HCT116 (cell line): ENCODE measurements around the gene PRKCH.

ENCODE experiments used
- RAD21 ChIP-seq: IDR thresholded peaks from 2 replicates; pipeline ENCODE4 v1.6.1; 2012; ENCODE audit warnings: low read depth, mild to moderate bottlenecking
- TCF7L2 ChIP-seq: IDR thresholded peaks from 2 replicates; pipeline ENCODE4 v1.7.0; 2011; ENCODE audit warnings: borderline replicate concordance, inconsistent platforms; ENCODE audit not compliant: insufficient read depth, insufficient read length; ENCODE audit errors: extremely low read depth
- TF ChIP-seq, protein P1 (sequence below), 3 experiments: fragments of 200-600 bp in 1 of 3; sonication (generic) in 1 of 3; IDR thresholded peaks in 2 of 3; conservative IDR thresholded peaks in 1 of 3; 2 replicates each; pipeline ENCODE4 v1.5.1; 2012 to 2017; ENCODE audit warnings: low read depth in 2 of 3, low read length in 2 of 3, antibody characterized with exemption in 1 of 3, borderline replicate concordance in 1 of 3, control low read depth in 1 of 3, mild to moderate bottlenecking in 1 of 3, mixed read lengths in 1 of 3, mixed run types in 1 of 3, moderate library complexity in 1 of 3; ENCODE audit not compliant: insufficient read depth in 1 of 3

- TF ChIP-seq, protein P1, sequence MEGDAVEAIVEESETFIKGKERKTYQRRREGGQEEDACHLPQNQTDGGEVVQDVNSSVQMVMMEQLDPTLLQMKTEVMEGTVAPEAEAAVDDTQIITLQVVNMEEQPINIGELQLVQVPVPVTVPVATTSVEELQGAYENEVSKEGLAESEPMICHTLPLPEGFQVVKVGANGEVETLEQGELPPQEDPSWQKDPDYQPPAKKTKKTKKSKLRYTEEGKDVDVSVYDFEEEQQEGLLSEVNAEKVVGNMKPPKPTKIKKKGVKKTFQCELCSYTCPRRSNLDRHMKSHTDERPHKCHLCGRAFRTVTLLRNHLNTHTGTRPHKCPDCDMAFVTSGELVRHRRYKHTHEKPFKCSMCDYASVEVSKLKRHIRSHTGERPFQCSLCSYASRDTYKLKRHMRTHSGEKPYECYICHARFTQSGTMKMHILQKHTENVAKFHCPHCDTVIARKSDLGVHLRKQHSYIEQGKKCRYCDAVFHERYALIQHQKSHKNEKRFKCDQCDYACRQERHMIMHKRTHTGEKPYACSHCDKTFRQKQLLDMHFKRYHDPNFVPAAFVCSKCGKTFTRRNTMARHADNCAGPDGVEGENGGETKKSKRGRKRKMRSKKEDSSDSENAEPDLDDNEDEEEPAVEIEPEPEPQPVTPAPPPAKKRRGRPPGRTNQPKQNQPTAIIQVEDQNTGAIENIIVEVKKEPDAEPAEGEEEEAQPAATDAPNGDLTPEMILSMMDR (IDR thresholded peaks at IDR 0.05 in 2 of 3, conservative IDR thresholded peaks at IDR 0.05 in 1 of 3; ENCODE audit: borderline replicate concordance in 1 of 3, insufficient read depth in 1 of 3, low read depth in 2 of 3, low read length in 2 of 3), result no peak
- TF ChIP-seq RAD21 (no peak), TCF7L2 (no peak)
Measured at GRCh38 chr14:61418746-61419145, 97.4 kb downstream of the PRKCH start.
